Osteoblast (primary cell): ENCODE data around the gene PRR16. TPM values are rescaled to one million over a fixed set of nuclear protein-coding genes. Genes with fewer than 3 reads are reported as not detected.

Experiments used
- DNase-seq: peaks from one replicate; pipeline ENCODE4 v3.0.0; 2011; ENCODE audit warnings: low spot score, mixed read lengths; ENCODE audit not compliant: insufficient read length; ENCODE audit errors: missing footprints
- H2AFZ ChIP-seq: 2 replicates; pipeline ENCODE4 v1.6.0; 2011; ENCODE audit warnings: mild to moderate bottlenecking, low read length
- H3K27ac ChIP-seq: 2 replicates; pipeline ENCODE4 v1.5.1; 2011; ENCODE audit warnings: mild to moderate bottlenecking, low read depth, low read length, moderate library complexity
- H3K27me3 ChIP-seq: 2 replicates; pipeline ENCODE4 v1.6.0; 2012; ENCODE audit warnings: mild to moderate bottlenecking, control low read depth, inconsistent platforms, low read length, moderate library complexity; ENCODE audit not compliant: insufficient read depth
- H3K36me3 ChIP-seq: 2 replicates; pipeline ENCODE4 v1.5.1; 2011; ENCODE audit warnings: mild to moderate bottlenecking, low read length, control low read depth, moderate library complexity; ENCODE audit not compliant: insufficient read depth
- H3K4me1 ChIP-seq: 2 replicates; pipeline ENCODE4 v1.5.1; 2011; ENCODE audit warnings: mild to moderate bottlenecking, low read length, control low read depth, moderate library complexity; ENCODE audit not compliant: insufficient read depth
- H3K4me2 ChIP-seq: 2 replicates; pipeline ENCODE4 v1.6.0; 2011; ENCODE audit warnings: mild to moderate bottlenecking, low read length; ENCODE audit not compliant: insufficient read depth
- H3K4me3 ChIP-seq: fragments of 200-600 bp; sonication (generic); 3 replicates; pipeline ENCODE4 v1.5.1; 2012; ENCODE audit warnings: mild to moderate bottlenecking, low read length, inconsistent platforms; ENCODE audit not compliant: insufficient read depth
- H3K79me2 ChIP-seq: 2 replicates; pipeline ENCODE4 v1.6.0; 2012; ENCODE audit warnings: mild to moderate bottlenecking, low read length, control low read depth, inconsistent platforms; ENCODE audit not compliant: insufficient read depth
- H3K9me3 ChIP-seq: 2 replicates; pipeline ENCODE4 v1.5.1; 2011; ENCODE audit warnings: low read depth, low read length, control low read depth
- H4K20me1 ChIP-seq: 2 replicates; pipeline ENCODE4 v1.6.0; 2012; ENCODE audit warnings: mild to moderate bottlenecking, low read length, control low read depth; ENCODE audit not compliant: insufficient read depth
- CTCF ChIP-seq: IDR thresholded peaks from 2 replicates; pipeline ENCODE4 v1.5.1; 2011; ENCODE audit warnings: mild to moderate bottlenecking, low read depth, low read length, moderate library complexity; ENCODE audit errors: extremely low read depth
- total RNA-seq: library from RNA; depleted of rRNA; stranded (reverse); fragments of >200 nt; gene quantifications from 2 replicates; pipeline ENCODE4 v1.2.3, GENCODE V29; 2012

The PRR16 gene
- total RNA-seq, 1 donor = 30.4 TPM

- H3K4me3 ChIP-seq = no peak overlapping the region
- no peaks in the 10 kb centered on the region for H3K36me3 ChIP-seq
- TF ChIP-seq CTCF = no peak
- H3K79me2 ChIP-seq = no peaks in the 10 kb centered on the region
- no peaks in the 10 kb centered on the region for H3K27me3 ChIP-seq
- no peaks in the 10 kb centered on the region for H3K9me3 ChIP-seq
- DNase-seq = no peak
- no peak overlapping the region for H2AFZ ChIP-seq
- no peaks in the 10 kb centered on the region for H4K20me1 ChIP-seq
- H3K4me1 ChIP-seq = no peaks in the 10 kb centered on the region
- H3K4me2 ChIP-seq = no peak overlapping the region
- H3K27ac ChIP-seq = no peak overlapping the region
These were observed 240.0 kb downstream of the PRR16 start for GRCh38 chr5:120703918-120704587.

GRCh38 chr5:120706877-120707276 lies 242.8 kb downstream of the PRR16 start:
- H2AFZ ChIP-seq = no peak overlapping the region
- H3K9me3 ChIP-seq = no peaks in the 10 kb centered on the region
- no peaks in the 10 kb centered on the region for H3K27me3 ChIP-seq
- TF ChIP-seq CTCF = no peak
- no peak overlapping the region for H3K4me3 ChIP-seq
- H3K4me2 ChIP-seq = no peak overlapping the region
- no peak overlapping the region for H3K27ac ChIP-seq
- H4K20me1 ChIP-seq = no peaks in the 10 kb centered on the region
- H3K4me1 ChIP-seq = no peaks in the 10 kb centered on the region
- DNase-seq = no peak
- H3K79me2 ChIP-seq = no peaks in the 10 kb centered on the region
- no peaks in the 10 kb centered on the region for H3K36me3 ChIP-seq

- no peaks in the 10 kb centered on the region for H3K36me3 ChIP-seq
- no peak overlapping the region for H3K27ac ChIP-seq
- no peak overlapping the region for H3K4me3 ChIP-seq
- no peaks in the 10 kb centered on the region for H4K20me1 ChIP-seq
- TF ChIP-seq CTCF = no peak
- H3K27me3 ChIP-seq = no peaks in the 10 kb centered on the region
- no peaks in the 10 kb centered on the region for H3K79me2 ChIP-seq
- no peak overlapping the region for H3K4me2 ChIP-seq
- H2AFZ ChIP-seq = no peak overlapping the region
- H3K4me1 ChIP-seq = no peaks in the 10 kb centered on the region
- no peaks in the 10 kb centered on the region for H3K9me3 ChIP-seq
- DNase-seq = no peak
These were observed 253.3 kb downstream of the PRR16 start for GRCh38 chr5:120717381-120717780.

GRCh38 chr5:120730214-120730613 lies 266.1 kb downstream of the PRR16 start:
- Histone ChIP-seq H4K20me1 (no peaks in the 10 kb centered on the region), H3K27me3 (no peaks in the 10 kb centered on the region), H2AFZ (no peak overlapping the region), H3K79me2 (no peaks in the 10 kb centered on the region), H3K27ac (no peak overlapping the region), H3K4me2 (no peak overlapping the region), H3K4me1 (no peaks in the 10 kb centered on the region), H3K4me3 (no peak overlapping the region), H3K9me3 (no peaks in the 10 kb centered on the region), H3K36me3 (no peaks in the 10 kb centered on the region)
- no peak for TF ChIP-seq CTCF
- DNase-seq = no peak
